T-helper 9 cell (primary cell): ENCODE data around the gene SYNE3.
A peak's percentile ranks its signal among the peaks of the same experiment; 100 is the strongest.

ENCODE experiments used
- DNase-seq: peaks from one replicate; pipeline ENCODE4 v3.0.0-alpha.2; 2020

SYNE3 gene

DNA sequence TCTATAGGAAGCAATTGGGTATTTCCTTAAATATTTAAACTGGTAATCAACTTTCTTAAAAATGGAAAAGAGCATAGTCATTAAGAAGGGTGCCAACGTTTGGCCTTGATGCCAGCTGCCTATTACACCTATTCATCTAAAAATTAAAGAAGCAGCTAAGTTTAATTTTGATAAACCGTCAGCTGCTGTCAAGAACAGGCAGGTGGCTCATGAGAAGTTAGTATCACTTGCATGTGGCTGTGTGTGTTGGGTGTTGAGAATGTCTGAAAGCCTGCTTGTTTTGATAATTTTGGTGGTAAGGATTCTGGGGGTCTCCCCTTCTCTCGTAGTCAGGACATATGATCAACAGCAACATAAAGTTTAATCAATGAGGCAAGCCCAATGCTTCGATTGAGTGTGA lies 24.9 kb upstream of the SYNE3 start:
- DNase-seq: no peak

DNA sequence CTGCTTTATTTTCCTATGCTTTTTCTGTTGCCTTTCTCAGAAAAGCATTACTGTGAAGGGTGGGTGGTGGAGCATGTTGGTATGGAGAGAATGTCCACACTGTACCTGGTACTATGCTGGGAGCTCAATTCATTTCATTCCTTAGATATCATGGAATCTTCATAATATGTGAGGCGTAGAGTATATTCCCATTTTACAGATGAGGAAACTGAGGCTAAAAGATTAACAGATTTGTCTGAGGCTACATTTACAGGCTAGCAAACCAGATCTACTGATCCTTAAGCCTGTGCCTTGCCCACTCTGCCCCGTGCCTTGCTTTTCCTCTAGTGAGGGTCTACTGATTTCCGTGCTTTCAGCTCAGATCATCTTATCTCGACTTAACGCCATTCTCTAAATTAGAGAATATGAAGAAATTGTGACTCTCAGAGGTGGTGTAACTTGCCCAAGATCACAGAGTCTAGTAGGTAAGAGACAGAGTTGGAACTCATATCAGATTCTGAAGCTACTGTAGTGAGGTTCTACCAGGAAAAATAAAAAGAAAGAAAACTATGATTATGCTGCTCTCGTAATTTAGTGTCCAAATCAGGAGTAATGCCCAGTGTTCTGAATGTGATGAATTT lies 23.9 kb upstream of the SYNE3 start:
- no peak for DNase-seq

DNA sequence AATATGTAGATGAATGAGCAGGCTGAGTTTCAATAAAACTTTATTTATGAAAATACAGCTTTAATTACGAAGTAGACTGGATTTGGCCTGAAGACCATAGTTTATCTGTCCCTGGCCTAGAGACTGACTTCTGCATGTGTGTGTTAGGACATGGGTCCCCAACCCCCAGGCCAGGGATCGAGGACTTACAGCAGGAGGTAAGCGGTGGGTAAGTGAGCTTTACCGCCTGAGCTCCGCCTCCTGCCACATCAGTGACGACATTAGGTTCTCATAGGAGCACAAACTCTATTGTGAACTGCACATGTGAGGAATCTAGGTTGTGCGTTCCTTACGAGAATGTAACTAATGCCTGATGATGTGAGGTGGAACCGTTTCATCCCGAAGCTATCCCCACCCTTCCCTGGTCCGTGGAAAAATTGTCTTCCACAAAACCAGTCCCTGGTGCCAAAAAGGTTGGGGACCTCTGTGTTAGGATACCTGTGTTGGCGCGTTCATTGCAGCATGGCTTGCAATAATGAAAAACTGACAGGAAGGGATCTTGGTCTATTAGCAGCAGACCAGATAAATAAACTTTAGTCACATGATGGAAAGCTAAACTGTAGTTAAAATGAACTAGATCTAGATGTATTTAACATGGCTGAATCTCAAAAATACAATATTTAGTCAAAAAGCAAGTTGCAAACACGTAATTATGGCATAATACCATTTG lies 22.5 kb upstream of the SYNE3 start:
- DNase-seq: no peak

DNA sequence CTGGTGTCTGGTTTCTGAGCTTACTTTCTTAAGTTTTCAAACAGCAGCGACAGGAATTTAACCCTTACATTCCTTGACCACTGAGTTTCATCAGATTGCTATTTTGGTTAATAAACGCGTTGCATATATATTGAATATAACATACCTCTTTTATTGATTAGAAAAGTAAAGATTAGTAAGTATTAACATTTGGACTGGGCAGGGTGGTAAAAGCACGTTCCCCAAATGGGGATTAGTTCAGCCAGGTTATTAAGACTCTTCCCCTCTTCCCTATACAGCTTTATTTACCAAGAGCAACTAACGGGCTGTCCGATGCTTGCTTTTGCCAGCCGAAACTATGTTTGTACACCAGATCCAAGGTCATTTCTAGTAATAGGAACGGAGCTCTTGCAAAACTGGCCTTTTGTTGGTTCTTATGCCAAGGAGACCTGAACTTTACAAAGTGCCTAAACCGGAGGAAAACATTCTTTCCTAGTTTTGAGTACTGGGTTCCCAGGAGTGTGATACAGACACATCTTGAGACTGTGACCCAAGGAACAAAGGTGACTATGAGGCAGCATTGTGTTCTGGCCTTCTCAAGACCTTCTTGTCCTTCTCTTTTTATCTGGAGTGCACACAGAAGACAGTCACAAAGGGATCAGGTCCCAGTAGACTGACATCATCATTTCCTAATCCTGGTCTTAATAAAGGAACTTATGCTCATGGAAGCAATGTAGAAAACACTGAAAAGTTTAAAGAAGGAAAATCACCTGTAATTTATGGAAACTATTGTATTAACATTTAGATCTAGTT lies 21.0 kb upstream of the SYNE3 start:
- no peak for DNase-seq

DNA sequence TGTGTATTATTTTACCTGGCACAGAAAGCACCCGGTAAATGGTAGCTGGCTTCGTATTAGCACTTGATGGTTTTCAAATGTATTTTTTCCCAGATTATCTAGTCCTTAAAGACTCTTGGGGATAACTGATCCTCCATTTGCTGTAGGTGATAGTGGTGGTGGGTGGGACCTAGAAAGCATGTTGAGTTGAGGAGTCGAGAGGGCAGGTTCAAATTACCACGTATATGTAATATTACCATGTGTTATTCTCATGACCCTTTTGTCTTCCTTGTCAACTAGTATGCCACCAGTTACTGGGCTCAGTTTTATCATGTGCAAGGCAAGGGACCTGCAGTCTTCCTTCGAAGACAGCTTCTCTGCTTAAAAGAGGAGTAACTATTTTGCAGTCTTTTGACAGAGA lies 20.2 kb upstream of the SYNE3 start:
- no peak for DNase-seq

DNA sequence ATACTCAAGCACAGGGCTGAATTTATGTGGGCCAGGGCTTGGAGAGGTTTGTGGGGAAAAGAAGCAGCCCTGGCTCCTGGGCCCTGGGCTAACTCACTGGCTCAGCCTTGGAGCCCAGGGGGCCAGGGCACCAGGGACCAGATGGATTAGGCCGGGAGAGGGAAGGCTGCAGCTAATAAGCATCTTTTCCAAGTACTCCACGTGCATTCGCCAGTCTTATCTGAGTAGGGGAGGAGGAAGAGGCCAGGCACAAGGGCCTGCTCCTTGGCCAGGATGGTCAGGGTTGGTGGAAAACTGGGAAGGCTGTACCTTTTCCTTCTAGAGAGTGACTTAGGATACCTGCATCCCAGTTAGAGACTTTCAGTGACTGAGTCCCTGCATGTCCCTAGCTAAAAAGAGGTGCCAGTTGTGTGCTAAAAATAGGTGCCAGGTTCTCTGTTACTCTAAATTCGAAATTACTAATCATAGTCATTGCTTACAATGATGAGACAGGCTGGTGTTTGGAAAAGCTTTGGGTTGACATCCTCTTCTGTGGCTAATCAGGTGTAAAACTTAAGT lies 19.7 kb upstream of the SYNE3 start:
- no peak for DNase-seq

DNA sequence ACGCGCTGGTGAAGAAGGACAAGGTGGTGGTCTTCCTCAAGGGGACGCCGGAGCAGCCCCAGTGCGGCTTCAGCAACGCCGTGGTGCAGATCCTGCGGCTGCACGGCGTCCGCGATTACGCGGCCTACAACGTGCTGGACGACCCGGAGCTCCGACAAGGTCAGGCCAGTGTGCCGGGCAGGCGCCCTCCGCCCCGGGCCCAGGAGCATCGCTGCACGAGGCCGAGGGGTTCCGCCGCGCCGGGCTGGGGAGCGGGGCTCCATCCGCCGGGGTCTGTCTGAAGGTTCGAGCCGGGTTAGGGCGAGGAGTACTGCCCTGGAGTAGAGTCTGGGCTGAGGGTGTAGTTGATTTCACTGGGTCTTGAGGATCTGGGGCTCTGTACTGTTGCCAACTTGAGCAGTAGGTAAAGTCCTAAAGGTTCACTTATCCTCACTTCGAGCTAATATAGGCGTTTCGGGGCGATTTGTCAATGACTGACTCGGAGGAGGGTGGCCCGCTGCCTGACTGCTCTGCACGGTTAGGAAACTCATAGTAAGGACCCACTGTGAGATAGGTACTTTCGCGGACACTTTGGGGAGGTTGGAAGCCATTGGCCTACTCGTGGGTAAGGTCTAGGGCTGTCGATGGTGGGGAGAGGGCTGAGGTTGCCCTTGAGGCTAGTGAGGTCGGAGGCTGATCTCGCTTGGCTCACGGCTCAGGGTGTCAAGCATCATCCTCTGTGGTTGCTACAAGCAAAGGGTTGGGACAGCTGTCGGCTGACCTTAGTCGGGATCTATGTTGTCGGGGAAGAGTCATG lies 19.0 kb upstream of the SYNE3 start:
- no peak for DNase-seq

DNA sequence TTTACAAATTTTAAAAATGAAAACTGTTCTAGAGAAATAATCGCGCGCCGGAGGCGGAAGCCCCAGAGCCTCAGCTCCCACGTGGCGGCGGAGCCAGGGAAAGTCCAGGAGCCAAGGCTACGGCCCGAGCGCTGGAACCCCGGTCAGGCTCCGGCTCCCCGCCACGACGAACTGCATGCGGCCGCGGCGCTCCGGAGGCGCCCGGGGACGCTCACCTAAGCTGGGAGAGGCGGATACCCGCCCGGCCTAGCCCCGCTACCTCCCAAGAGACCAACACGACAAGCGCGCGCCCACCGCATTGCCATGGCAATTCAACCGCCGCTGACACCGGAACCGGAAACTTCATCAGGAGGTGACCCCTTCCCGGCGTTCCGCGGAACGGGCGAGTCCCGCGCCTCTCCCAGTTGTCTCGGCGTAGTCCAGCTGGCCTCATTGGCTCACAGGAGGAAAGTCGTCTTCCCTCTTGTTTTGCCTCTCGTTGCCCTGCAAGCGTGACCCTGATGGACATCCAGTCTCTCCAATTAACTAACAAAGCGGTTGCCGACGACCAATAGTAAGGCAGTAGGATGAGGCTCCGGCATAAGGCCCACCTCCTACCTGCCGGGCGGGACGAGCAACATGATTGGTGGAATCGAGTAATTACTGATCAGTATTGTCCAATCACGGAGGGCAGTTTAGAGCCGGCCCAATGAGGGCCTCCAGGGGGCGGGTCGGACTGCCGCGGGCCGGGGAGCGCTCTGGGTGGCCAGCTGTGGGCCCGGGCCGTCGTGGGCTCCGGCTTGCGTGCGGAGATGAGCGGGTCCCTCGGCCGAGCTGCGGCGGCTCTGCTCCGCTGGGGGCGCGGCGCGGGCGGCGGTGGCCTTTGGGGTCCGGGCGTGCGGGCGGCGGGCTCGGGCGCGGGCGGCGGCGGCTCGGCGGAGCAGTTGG lies 18.1 kb upstream of the SYNE3 start, which contains the start of gene GLRX5:
Gene GLRX5, plus strand, starts transcription at position 752 of the 927 bp plus-strand sequence. Its CDS starts 40 bp downstream, at position 792.
- DNase-seq: peak; percentile 95

DNA sequence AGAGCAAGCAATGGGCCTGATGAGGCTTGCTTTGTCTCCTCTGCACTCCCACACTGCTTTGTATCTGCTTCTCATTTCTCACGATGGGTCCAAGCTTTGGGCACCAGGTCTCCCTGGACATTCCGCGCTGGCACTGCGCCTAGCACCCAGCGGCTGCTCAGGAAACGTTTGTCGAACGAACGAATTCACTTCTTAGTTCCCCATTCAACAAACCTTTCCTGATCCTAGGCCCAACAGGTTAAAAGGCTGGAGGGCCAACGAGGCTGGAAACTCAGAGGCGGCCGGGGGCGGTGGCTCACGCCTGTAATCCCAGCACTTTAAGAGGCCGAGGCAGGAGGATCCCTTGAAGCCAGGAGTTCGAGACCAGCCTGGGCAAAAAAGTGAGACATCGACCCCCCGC lies 17.4 kb upstream of the SYNE3 start:
- DNase-seq: no peak

DNA sequence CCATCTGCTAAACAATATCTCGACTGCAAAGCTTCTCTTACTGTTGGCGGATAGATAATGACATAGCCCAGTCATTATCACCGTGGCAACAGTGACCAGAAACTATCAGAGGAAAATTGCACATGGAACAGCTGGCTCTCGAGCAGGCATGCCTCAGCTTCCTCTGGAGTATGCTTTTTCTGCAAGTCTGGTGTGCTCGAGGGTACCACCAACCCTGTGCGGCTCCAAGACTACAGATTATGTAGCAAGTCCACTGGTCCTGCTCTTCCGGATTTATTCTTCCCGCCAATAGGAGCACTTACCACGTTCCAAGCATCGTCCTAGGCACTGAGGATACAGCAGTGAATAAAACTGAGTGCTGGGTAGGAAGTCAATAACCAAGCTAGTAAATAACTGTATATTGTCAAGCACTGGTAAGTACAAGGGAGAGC lies 17.0 kb upstream of the SYNE3 start:
- no peak for DNase-seq

DNA sequence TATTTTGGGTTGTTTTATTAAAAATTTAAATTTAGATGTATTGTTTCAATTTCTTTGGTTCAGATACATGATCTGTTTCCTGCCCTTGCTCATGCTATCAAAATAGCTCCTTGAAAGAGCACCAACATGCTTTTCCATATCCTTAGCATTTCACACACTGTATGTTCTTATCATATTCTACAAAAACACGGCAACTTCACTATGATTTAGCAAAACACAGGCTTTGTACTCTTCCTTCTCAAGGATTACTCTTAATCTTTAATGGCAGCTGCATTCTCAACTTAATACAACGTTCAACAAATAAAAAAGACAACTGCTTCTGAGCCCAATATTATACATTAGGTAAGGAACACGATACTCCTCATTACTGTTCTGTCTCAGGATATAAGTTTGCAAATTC lies 15.5 kb upstream of the SYNE3 start:
- no peak for DNase-seq

DNA sequence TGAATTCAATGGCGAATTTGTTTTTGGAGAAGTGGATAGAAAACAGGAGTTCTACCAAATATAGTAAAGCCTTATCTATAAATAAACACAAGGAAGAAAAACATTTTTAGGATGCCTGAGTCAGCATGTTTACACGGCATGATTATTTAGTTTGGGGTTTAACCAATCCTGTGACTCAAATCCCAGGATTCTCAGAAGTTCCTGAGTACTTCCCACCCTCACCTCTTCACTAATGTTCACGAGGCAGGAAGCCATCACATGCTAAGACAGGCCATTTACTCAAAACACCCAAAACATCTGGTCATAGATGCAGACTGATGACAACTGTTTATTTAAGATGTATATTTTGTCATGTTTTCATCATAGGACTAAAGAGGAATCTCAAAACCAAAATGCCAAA lies 15.0 kb upstream of the SYNE3 start:
- DNase-seq: no peak

DNA sequence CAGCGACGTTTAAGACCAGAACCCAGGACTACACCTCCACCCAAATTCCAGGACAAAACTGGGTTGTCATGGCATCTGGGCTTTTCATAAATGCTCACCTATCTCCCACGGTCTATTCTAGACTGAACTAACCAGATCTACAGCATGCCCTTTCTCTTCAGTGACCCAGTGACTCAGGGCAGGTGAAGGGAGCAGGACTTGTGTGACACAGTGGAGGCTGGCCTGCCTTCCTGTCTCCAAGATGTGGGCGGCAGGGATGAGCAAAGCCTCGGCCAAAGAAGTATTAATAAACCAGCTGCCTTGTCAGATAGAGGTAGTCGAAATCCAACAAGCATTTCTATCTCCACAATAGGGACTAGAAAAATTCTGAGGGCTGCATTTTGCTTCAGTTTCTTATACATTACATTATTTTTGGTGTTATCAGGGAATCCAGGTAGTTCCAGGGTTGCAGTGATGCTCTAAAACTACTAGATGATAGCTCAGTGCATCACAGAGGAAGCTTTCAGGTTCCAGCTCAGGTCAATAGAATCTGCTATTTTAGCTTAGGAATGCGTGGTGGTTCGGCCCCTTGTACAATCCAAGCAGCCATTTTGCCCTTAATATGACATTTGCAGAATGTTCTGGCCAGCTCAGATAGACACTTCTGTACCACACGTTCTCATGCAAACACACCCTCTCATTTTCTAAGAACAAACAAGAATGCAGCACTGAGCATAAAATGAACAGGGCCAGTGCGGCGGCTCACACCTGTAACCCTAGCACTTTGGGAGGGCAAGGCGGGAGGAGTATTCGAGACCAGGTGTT lies 14.2 kb upstream of the SYNE3 start:
- no peak for DNase-seq

DNA sequence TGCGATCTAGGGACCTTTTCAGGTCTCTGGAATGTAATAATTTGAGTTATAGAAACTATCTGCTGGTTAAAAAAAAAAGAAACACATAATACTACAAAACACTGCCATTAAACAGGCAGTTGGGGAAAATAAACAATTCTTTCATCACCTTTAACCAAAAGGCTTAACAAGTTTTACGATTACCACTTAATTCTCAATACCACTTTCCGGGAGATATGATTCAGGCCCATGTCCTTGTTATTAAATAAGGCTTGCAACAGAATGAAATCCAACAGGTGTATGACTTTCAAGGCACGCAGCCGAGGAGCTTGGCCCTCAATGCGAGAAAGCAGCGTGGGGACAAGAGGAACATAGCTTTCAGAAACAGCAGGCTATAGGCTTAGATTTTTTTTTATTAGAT lies 12.8 kb upstream of the SYNE3 start:
- no peak for DNase-seq

DNA sequence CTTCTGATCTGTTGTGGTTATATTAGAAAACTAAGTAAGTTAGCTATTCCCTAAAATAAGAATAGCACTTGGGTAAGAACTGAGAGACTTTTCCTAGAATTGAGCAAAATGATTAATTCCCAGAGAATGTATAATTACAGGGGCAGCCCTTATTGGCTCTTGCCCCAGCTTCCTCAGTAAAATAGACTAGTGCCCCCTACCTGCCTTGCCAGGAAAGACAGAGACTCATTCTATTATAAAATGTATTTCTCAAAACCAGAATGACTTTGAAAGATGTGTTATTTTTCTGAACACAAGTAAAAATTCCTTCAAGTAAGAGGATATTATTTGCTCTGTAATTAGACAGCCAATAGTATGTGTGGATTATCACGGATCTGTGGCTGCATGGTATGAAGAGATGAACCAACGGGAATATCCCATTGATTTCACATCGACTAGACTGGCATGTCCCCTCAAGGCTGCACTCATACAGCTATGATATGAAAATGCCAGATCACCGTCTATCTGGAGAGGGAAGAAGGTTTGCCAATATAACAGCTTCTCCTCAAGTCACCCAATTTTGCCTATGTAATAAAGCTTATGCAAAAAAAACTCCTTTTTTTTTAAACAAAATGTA lies 11.0 kb upstream of the SYNE3 start:
- peak; percentile 34 for DNase-seq

DNA sequence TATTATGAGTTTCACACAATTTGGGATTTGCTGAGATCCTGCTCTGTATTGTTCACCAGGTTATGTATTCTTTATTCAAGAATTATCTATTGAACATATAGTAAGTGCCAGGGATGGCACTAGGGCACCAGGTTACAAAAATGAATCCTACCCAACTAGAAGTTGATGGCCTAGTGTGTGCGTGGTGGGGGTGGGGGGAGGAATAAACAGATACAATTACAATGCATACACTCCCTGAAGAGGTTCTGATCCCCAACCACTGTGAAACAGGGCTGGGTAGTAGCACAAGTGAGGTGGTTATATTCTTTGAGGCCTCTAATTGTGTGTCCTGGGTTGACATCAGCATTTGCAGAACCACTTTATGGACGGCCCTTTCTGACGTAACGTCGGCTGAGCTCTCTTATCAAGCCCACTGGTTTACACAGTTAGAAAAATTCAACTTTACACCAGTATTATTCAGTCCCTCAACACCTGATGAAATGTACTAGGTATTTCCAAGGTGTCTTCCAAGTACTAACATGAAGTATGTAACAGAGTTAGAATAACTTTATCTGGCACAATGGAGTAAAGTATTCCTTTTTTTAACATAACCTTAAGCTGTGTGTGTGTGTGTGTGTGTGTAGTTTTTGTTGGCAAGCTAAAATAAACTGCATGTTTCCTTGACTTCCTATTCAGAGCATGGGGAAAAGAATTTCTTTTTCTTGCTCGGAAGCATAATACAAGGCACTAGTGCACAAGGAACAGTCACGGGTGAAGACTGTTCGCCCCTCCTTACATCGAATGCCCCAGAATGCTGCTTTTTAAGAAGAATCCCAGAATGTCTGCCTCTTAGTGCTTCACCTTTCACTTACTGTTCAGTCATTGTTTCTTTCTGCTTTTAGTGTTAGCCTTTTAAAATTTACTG lies 10.3 kb upstream of the SYNE3 start:
- DNase-seq: no peak

DNA sequence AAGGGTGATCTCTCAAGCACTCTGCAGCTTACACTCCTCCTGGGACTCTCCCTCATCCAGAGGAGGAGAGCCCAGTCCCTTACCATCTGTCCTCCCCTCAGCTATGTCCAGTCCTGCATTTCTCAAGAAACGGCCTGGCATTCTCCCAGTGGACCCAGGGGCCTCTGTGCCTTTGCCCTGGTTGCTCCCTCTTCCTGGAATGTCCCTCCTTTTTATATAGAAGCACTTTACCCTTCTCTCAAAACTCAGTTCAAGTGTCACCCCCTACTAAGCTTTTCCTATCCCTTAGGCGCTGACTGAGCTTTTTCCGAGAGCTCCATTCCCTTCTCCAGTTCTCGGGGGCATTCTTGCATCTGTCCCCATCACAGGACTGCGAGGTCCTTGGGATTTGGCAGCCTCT lies 9.5 kb upstream of the SYNE3 start:
- DNase-seq: no peak

DNA sequence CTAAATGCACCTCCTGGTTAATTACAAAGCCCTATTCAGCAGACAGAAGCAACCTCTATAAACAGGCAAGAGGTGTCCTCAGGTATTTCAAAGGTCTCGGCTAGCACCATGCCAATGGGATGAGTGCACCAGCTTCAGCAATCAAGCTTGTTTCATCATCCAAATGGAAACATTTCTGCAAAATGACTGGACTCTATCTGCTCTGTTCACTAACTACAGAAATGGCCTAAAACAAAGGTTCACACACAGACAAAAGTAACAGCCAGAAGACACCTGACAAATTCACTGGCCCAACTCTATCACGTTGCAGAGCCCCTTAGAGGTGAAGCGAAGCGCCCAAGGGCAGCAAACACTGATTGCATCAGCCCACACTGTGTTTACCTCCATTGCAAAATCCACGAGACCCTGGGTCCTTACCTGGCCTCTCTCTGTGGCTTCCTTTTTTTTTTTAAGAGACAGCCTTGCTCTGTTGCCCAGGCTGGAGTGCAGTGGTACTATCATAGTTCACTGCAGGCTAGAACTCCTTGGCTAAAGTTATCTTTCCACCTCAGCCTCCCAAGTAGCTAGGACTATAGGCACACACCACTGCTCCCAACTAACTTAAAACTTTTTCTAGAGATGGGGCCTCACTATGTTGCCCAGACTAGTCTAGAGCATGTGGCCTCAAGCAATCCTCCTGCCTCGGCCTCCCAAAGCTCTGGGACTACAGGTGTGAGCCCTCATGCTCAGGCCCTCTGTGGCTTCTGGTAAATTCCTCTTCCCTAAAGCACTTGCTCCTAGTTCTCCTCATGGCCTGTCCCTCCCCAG lies 8.5 kb upstream of the SYNE3 start:
- DNase-seq: no peak
